ENCODE measurements around the gene EVI5.
"Not testable (repeated sequence)": the region's sequence is repeated elsewhere in the genome, so short reads cannot be mapped to it uniquely, and the experiment has no call there.

The EVI5 gene

GRCh38 chr1:92575123-92575522 lies 209.8 kb downstream of the EVI5 start:
- DNase-seq (ENCODE audit: low read depth) = no peak

- no peak for DNase-seq (ENCODE audit: low read depth)
These were observed 212.4 kb downstream of the EVI5 start for GRCh38 chr1:92572520-92572919.

- DNase-seq (ENCODE audit: low read depth) = no peak
These were observed 213.3 kb downstream of the EVI5 start for GRCh38 chr1:92571578-92571977.

GRCh38 chr1:92567211-92567868 lies 217.6 kb downstream of the EVI5 start:
- no peak for DNase-seq (ENCODE audit: low read depth)

GRCh38 chr1:92563457-92564216 lies 221.3 kb downstream of the EVI5 start:
- no peak for DNase-seq (ENCODE audit: low read depth)

GRCh38 chr1:92556350-92556749 lies 228.6 kb downstream of the EVI5 start:
- DNase-seq (ENCODE audit: low read depth) = no peak

GRCh38 chr1:92554216-92554615 lies 230.7 kb downstream of the EVI5 start:
- DNase-seq (ENCODE audit: low read depth) = no peak

GRCh38 chr1:92551916-92552315 lies 233.0 kb downstream of the EVI5 start:
- no peak for DNase-seq (ENCODE audit: low read depth)

- DNase-seq (ENCODE audit: low read depth) = no peak
These were observed 240.1 kb downstream of the EVI5 start for GRCh38 chr1:92544756-92545165.

- DNase-seq (ENCODE audit: low read depth) = no peak
These were observed 241.5 kb downstream of the EVI5 start for GRCh38 chr1:92543131-92544055.

- DNase-seq (ENCODE audit: low read depth) = no peak
These were observed 246.4 kb downstream of the EVI5 start for GRCh38 chr1:92538413-92539061.

- no peak for DNase-seq (ENCODE audit: low read depth)
These were observed 246.9 kb downstream of the EVI5 start for GRCh38 chr1:92538048-92538412.

GRCh38 chr1:92536980-92537884 lies 247.7 kb downstream of the EVI5 start:
- peak; percentile 29 for DNase-seq (ENCODE audit: low read depth)

GRCh38 chr1:92536211-92536979 lies 248.5 kb downstream of the EVI5 start:
- DNase-seq (ENCODE audit: low read depth) = no peak

GRCh38 chr1:92532371-92532770 lies 252.5 kb downstream of the EVI5 start:
- DNase-seq (ENCODE audit: low read depth) = not testable (repeated sequence)

GRCh38 chr1:92531939-92532338 lies 253.0 kb downstream of the EVI5 start:
- not testable (repeated sequence) for DNase-seq (ENCODE audit: low read depth)

- no peak for DNase-seq (ENCODE audit: low read depth)
These were observed 257.2 kb downstream of the EVI5 start for GRCh38 chr1:92527670-92528069.

- DNase-seq (ENCODE audit: low read depth) = not testable (repeated sequence)
These were observed 259.8 kb downstream of the EVI5 start for GRCh38 chr1:92524944-92525590.

GRCh38 chr1:92519043-92519442 lies 265.9 kb downstream of the EVI5 start:
- no peak for DNase-seq (ENCODE audit: low read depth)

- no peak for DNase-seq (ENCODE audit: low read depth)
These were observed 268.3 kb downstream of the EVI5 start for GRCh38 chr1:92516574-92516973.
